Inferior parietal cortex (tissue), 1 donor: ENCODE measurements around the gene ABR.
"Not testable (repeated sequence)": the region's sequence is repeated elsewhere in the genome, so short reads cannot be mapped to it uniquely, and the experiment has no call there.

Experiments
- DNase-seq: peaks from one replicate; pipeline ENCODE4 v3.0.0-alpha.2; 2016; ENCODE audit errors: extremely low spot score

Gene ABR

GRCh38 chr17:1173432-1174262, 6.1 kb downstream of the ABR start:
- DNase-seq, result no peak

GRCh38 chr17:1171953-1172352, 7.8 kb downstream of the ABR start:
- DNase-seq, result no peak

GRCh38 chr17:1170739-1171138, 9.0 kb downstream of the ABR start:
- DNase-seq, result no peak

- no peak for DNase-seq
Measured at GRCh38 chr17:1169929-1170312, 9.9 kb downstream of the ABR start.

- DNase-seq, result no peak
Measured at GRCh38 chr17:1169221-1169928, 10.4 kb downstream of the ABR start.

- DNase-seq, result no peak
Measured at GRCh38 chr17:1168533-1169220, 11.1 kb downstream of the ABR start.

- DNase-seq, result no peak
Measured at GRCh38 chr17:1166276-1166675, 13.5 kb downstream of the ABR start.

- no peak for DNase-seq
Measured at GRCh38 chr17:1165836-1166235, 13.9 kb downstream of the ABR start.

- DNase-seq, result no peak
Measured at GRCh38 chr17:1164935-1165556, 14.7 kb downstream of the ABR start.

- DNase-seq, result no peak
Measured at GRCh38 chr17:1162116-1162855, 17.5 kb downstream of the ABR start.

- no peak for DNase-seq
Measured at GRCh38 chr17:1160591-1161390, 19.0 kb downstream of the ABR start.

- no peak for DNase-seq
Measured at GRCh38 chr17:1159431-1160180, 20.2 kb downstream of the ABR start.

GRCh38 chr17:1158879-1159278, 20.9 kb downstream of the ABR start:
- no peak for DNase-seq

GRCh38 chr17:1156864-1157263, 22.9 kb downstream of the ABR start:
- DNase-seq, result no peak

GRCh38 chr17:1154704-1155103, 25.1 kb downstream of the ABR start:
- peak; percentile 19 for DNase-seq

GRCh38 chr17:1153795-1154546, 25.8 kb downstream of the ABR start:
- DNase-seq, result peak; percentile 65

GRCh38 chr17:1152582-1152981, 27.2 kb downstream of the ABR start:
- DNase-seq, result not testable (repeated sequence)

GRCh38 chr17:1150863-1151600, 28.7 kb downstream of the ABR start:
- DNase-seq, result no peak
